Kidney capillary endothelial cell (primary cell): ENCODE data around the gene NDUFB11.

Experiments used
- DNase-seq: peaks from one replicate; pipeline ENCODE4 v3.0.0-alpha.2; 2018; ENCODE audit warnings: low spot score

NDUFB11 gene

GRCh38 chrX:47174846-47175587 is 30.5 kb upstream of the NDUFB11 start:
- no peak for DNase-seq

DNA sequence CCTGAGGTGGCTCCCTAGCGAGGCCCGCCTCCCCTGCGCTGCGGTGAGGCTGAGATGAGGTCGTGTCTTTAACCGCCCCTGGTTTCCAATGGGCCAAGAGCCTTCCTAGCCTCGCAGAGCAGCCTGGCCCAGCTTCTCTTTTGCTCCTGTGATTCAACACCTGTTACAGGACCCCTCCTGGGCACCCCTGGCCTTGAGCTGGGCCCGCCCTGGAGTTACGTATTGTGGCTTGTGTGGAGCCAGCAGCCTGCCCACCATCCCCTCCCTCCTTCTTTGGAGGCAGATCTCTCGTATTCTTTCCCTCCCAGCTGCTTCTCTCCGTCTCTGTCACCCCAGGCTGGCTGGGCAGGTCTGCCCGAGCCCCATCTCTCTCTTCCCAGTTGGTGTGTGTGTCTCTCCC is 29.9 kb upstream of the NDUFB11 start:
- DNase-seq, result no peak

DNA sequence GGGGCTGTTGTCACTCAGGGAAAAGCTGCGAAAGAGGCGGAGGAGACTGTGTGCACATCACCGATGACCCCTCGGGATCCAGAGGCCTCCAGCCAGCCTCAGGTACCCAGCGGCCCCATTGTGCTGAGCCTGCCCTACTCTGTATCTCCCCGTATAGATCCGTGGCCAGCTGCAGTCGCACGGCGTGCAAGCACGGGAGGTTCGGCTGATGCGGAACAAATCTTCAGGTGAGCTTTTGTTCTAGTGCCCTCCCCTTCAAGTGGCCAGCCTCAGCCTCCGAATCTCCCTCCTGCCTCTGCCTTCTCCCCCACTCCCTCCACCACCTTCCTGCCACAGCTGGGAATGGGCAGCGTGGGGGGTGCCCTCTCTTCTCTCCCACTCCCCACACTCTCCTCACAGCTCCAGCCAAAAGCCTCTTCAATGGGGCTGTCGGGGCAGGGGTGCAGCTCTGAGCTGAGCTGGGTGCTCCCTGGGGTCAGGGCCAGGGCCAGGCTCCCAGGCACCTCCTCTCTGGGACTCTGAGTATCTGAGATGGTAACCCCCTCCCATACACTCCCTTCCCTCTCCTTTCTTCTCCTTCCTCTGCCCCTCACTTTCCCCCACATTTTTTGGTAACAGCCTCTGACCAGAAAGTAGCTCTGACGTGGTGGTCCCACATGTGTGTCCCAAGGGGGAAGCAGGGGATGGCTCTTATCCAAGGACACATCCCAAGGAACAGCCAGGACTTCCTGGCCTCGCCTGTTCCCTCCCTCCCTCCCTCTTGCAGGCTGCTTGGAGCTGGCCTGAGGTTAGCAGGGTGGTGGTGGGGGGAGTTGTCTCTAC is 28.7 kb upstream of the NDUFB11 start:
- DNase-seq, result no peak

DNA sequence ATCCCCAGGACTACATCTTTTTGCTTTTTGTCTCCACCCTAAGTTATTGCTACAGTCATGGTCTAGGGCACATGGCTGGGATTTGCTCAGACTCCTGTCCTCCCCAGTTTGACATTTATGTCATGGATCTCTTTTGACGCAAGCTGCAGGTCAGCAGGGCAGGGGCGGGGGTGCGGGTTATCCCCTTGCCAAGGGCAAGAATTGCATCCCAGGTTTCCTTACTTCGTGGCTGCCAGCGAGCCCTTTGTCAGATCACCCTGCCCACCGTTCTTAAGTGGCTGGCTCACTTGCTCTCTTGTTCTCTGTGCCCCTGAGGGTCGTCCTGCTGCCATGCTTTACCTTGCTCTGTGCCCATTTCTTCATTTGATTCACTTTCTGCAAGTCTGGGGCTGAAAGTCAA is 28.0 kb upstream of the NDUFB11 start:
- no peak for DNase-seq

DNA sequence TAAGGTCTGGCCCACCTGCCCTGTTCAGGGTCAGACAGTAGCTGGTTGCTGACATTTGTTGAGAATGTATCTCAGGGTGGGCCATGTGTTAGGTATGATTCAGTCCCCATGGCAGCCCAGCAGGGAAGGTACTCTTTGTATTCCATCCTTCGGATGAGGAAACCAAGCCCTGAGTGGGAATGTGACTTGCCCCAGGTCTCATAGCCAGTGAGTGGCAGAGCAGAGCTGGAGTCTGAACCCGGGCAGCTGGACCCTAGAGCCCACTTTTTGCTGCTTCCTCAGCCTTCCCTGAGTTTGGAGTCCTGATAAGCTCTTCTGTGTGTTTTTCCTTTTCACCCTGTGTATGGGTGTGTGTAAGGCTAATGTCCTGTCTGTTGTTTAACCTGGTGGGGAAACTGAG is 27.5 kb upstream of the NDUFB11 start:
- no peak for DNase-seq

DNA sequence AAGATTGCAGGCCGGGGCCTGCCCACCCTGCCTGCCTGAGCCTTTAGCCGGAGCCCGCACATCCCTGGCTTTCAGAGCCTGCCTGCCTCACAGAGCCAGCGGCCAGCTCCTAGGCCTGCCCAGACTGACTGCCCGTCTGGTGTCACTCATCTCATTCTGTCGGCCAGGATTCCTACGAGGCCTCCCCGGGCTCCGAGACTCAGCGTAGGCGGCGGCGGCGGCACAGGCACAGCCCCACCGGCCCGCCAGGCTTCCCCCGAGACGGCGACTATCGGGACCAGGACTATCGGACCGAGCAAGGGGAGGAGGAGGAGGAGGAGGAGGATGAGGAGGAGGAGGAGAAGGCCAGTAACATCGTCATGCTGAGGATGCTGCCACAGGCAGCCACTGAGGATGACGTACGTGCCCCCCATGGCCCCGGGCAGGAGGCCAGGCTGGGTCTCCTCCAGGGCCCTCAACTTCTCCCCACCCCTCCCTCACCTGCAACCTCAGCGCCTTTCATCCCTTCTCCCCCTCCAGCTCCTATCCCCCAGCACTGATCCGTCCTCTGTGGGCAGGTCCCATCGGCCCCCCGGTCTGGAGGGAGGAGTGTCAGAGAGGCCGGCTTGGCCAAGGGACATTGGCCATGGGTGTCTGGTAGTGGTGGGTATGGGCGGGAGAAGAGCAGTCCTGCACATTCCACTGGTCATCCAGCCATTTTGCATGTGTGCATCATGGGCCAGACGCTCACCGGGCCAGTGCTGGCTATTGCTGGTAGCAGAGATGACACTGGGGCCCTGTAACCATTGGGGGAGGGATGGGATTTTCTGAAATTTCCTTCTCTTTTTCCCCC is 26.6 kb upstream of the NDUFB11 start:
- DNase-seq, result no peak

DNA sequence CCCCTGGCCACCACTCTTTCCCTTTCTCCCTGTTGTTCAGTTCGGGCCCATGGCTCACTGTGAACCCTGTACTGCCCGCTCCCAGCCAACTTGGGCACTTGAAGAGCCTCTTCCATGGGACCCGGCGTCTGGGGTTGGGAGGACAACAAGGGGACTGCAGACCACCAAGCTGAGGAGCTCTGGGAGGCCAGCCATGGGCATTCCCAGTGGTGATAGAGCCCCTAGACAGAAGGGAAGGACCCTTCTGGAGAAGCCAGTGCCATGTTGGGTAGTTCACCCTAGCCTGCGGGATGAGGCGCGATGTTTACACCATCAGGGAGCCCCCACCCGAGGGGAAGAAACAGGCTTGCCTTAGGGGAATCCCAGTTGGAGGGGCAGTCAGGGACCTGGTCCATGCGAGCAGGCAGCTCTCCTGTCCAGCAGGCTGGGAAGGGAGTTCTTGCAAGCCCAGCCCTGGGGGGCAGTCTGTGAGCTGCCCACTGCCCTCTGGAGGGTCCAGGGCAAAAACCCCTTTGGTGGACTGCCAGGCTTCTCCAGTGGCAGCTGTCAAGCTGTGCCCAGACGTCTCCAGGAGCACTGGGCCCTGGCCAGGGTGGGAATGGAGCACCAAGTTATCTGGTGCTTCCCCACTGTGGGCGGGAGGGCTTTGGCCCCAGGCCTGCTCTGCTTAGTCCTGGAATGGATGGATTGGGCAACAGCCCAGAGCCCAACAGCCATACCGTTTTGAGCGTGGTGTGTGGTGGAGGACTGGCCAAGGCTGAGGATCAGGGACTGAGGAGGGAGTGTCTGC is 25.4 kb upstream of the NDUFB11 start:
- DNase-seq, result no peak

DNA sequence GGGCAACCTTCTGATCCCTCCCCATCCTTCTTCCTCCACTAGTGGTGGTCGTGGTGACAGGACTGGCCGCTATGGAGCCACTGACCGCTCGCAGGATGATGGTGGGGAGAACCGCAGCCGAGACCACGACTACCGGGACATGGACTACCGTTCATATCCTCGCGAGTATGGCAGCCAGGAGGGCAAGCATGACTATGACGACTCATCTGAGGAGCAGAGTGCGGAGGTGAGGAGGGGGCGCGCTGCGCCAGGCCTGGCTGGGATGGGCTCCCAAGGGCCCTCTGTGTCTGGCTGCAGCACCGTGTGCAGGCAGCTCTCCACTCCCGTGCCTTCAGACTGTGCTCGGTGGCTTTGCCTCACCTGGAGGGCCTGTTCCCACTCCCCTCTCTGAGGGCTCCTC is 24.8 kb upstream of the NDUFB11 start:
- DNase-seq, result no peak

DNA sequence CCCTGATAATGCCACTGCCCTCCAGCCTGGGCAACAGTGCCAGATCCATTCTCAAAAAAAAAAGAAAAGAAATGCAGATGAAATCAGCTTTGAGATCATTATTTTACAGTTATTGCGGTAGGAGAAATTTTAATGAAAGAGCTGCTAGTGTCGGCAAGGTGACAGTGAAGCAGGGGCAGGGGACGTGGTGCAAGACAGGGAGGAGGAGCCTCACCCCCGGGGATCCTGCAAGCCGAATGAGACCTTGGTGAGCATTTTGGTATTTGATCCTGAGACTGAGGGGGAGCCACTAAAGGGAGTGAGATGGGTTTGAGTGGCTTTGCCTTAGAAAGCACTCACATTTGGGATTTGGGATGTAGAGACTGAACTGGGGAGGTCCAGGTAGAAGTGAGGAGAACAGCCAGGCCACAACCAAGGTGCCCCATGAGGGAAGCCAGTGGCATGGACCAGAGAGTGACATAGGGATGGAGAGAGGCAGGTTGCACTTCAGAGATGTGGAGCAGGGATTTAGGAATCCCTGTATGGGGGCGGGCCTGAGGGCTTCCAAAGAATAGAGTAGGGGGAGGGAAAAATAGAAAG is 24.1 kb upstream of the NDUFB11 start:
- no peak for DNase-seq

DNA sequence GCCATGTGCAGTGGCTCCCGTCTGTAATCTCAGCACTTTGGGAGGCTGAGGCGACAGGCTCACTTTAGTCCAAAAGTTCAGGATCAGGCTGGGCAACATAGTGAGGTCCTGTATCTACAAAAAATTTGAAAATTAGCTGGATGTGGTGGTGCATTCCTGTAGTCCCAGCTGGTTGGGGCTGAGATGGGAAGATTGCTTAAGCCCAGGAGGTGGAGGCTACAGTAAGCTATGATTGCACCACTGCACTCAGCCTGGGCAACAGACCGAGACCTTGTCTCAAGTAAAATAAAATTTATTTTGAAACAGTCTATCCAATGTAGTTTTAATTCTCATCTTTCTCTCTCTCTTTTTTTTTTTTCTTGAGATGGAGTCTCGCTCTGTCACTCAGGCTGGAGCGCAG is 21.6 kb upstream of the NDUFB11 start:
- no peak for DNase-seq

DNA sequence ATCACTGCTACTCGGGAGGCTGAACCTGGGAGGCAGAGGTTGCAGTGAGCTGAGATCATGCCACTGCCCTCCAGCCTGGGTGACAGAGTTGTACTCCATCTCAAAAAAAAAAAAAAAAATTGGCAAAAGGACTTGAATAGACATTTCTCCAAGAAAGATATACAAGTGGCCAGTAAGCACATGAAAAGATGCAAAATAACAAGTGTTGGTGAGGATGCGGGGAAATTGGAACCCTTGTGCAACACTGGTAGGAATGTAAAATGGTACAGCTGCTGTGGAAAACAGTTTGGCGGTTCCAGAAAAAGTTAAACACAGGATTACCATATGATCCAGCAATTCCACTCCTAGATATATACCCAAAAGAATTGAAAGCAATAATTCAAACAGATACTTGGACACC is 19.9 kb upstream of the NDUFB11 start:
- no peak for DNase-seq

GRCh38 chrX:47162927-47163583 is 18.6 kb upstream of the NDUFB11 start:
- DNase-seq, result no peak

DNA sequence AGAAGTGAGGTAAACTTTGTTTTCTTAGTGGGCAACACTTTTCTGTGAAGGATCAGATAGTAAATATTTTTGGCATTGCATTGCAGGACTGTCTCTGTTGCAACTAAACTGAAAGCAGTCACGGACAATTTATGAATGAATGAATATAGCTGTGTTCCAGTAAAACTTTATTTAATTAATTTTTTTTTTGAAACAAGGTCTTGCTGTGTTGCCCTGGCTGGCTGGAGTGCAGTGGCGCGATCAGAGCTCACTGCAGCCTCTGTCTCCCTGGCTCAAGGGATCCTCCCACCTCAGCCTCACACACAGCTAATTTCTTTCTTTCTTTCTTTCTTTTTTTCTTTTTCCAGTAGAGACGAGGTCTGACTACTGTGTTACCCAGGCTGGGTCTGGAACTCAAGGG is 16.3 kb upstream of the NDUFB11 start:
- DNase-seq, result no peak

- no peak for DNase-seq
Measured at GRCh38 chrX:47158781-47159180, 14.3 kb upstream of the NDUFB11 start.

DNA sequence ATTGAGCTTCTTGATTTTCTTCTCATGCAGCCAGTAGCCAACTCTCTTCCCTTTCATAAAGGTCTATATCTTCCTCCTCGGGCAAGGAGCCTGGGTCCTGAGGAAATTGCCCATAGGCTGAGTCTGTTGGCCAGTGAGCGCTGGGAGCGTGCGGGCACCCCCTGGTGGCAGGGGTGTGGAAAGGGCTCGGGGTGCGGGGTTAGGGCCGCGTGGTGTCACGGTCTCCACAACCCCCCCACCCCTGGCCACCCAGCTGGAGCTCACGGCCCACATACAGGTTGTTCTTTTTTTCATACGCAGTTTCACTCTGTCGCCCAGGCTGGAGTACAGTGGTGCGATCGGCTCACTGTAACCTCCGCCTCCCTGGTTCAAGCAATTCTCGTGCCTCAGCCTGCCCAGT is 13.6 kb upstream of the NDUFB11 start:
- DNase-seq, result no peak

DNA sequence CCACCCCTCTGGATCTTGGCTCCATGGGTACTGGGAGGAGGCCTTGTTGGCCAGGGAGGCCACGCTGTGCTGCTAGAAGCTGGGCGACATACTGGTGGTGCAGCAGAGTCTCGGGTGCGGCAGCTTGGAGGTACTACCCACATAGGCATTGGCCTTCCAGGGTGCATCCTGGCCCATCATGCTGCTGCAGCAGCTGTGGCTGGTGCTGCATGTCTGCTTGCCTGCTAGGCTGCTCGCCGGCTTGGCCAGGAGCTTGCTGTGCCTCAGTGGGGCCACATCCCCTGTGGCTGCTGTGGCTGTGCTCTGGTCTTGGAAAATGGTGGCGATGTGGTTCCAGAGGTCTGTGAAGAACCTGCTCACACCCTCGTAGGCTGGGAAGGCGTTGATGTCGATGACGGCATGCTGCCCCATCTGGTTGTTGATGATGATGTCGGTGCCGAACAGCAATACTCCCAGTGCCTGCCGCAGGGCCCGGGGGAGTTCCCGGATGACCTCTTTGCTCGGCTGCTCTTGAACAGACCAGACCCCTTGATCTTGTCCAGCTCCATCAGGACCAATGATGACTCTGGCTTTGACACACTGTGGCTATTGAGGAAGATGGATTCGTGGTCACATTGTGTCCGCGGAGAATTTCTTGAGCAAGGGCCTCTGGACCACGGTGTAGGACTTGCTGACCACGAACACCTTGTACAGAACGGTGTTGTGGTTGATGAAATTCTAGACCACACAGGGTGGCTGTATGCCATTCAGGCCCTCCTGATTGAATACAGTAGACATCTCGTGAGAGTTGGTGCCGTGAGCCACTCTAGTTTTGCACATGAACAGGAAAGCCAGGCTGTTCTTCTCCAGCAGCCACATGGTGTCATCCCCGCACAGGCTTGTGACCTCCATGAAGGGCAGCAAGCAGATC is 12.4 kb upstream of the NDUFB11 start:
- no peak for DNase-seq

- no peak for DNase-seq
Measured at GRCh38 chrX:47151435-47151834, 6.9 kb upstream of the NDUFB11 start.

GRCh38 chrX:47148946-47149345 is 4.4 kb upstream of the NDUFB11 start:
- peak; percentile 30 for DNase-seq

DNA sequence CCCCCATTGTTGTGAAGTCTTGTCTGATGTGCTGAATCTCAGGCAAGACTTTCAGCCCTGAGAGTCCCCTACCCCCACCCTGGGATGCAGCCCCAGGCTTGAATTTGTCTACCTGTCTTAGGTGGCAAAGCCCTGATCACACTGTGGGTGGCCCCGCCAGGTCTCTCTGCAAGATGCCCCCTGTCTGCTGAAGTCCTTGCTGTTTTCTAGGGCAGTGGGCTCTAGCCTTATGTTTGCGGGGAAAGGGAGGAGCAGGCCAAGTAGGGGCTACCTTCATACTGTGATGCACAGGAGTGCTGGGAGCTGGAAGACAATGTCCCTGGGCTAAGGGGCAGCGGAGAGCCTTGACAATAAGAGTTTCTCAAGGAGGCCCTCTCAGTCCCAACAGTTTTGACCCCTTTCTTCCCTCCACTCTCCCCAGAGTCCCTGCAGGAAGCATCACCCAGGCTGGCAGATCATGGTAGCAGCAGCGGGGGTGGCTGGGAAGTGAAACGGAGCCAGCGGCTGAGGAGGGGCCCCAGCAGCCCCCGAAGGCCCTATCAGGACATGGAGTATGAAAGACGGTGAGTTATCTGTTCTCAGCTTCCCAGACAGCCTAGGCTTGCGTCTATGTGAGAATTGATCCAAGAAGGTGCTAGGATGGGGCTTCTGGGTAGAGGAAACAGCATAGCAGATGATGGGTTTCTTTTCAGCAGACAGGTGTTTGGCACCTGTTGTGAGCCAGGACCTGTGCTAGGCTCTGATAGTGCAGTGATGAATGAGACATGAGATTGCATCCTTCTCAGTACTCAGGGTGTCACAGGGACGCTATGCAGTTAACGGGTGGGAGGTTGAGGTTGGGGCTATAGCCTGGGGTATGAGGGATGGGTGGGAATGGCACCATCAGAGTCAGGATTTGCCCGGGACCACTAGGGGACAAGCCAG is 2.7 kb upstream of the NDUFB11 start:
- DNase-seq, result no peak
